ENCODE data around the gene IL1B.

The IL1B gene

DNA sequence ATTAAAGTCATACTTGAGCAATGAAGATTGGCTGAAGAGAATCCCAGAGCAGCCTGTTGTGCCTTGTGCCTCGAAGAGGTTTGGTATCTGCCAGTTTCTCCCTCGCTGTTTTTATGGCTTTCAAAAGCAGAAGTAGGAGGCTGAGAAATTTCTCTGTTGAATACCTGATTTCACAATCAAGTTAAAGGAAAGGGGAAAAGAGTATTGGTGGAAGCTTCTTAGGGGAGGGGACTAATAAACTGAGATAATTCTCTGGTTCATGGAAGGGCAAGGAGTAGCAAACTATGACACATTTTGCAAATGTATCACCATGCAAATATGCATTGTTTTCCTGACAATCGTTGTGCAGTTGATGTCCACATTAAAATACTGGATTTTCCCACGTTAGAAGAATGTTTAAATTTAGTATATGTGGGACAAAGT lies at the start of gene IL1B:
Gene IL1B (minus strand): TSS at position 85 of the 423 bp plus-strand sequence. CDS start 550 bp downstream, outside the sequence.
- Histone ChIP-seq H3K27me3 (ENCODE audit: insufficient read depth, low read length) (peaks cover 2% of the 10 kb centered on the region), H3K4me3 (ENCODE audit: low read length) (no peak within 1 kb of the TSS), H2AFZ (ENCODE audit: low read depth, low read length) (no peak within 1 kb of the TSS), H3K9me3 (ENCODE audit: low read length) (no peaks in the 10 kb centered on the region), H3K36me3 (ENCODE audit: insufficient read depth, low read length) (no peaks in the 10 kb centered on the region), H3K4me1 (ENCODE audit: insufficient read depth, low read length) (peaks cover 2% of the 10 kb centered on the region)

DNA sequence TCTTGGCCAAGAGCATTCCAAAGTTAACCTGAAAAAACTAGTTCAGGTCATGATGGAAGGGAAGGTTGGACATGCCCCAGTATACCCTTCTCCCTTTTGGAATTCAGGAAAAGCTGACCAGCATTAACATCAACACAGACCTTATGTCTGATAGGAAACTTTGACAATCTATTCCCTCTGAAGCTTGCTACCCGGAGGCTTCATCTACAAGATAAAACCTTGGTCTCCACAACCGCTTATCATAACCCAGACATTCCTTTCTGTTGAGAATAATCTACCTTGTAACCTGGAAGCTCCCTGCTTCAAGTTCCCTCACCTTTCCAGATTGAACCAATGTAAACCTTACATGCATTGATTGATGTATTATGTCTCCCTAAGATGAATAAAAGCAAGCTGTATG lies 49.7 kb upstream of the IL1B start:
- Histone ChIP-seq H3K36me3 (ENCODE audit: insufficient read depth, low read length) (no peaks in the 10 kb centered on the region), H3K4me1 (ENCODE audit: insufficient read depth, low read length) (no peaks in the 10 kb centered on the region), H3K9me3 (ENCODE audit: low read length) (peaks cover 3% of the 10 kb centered on the region), H2AFZ (ENCODE audit: low read depth, low read length) (no peak overlapping the region), H3K4me3 (ENCODE audit: low read length) (no peak overlapping the region), H3K27me3 (ENCODE audit: insufficient read depth, low read length) (no peaks in the 10 kb centered on the region)

DNA sequence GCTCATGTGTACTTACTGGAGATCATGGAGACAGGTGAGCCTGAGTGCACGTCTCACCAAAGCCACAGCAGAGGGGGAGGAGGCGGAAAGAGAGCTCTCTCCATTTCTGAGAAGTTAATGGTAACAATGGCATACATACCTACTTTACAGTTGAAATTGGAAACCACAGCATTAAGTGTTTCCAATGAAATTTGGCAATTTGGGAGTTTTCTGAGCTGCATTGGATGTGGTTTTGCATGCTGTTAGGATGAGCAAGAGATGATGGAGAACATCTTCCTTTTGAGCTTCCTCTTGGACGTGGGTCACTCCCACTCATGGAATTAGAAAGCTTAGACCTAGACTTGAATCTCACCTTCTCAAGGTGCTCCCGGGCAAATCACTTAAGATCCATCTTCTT lies 48.9 kb upstream of the IL1B start:
- no peak overlapping the region for H3K4me3 ChIP-seq (ENCODE audit: low read length)
- H3K4me1 ChIP-seq (ENCODE audit: insufficient read depth, low read length), result no peaks in the 10 kb centered on the region
- H2AFZ ChIP-seq (ENCODE audit: low read depth, low read length), result no peak overlapping the region
- peaks cover 3% of the 10 kb centered on the region for H3K9me3 ChIP-seq (ENCODE audit: low read length)
- no peaks in the 10 kb centered on the region for H3K36me3 ChIP-seq (ENCODE audit: insufficient read depth, low read length)
- no peaks in the 10 kb centered on the region for H3K27me3 ChIP-seq (ENCODE audit: insufficient read depth, low read length)

DNA sequence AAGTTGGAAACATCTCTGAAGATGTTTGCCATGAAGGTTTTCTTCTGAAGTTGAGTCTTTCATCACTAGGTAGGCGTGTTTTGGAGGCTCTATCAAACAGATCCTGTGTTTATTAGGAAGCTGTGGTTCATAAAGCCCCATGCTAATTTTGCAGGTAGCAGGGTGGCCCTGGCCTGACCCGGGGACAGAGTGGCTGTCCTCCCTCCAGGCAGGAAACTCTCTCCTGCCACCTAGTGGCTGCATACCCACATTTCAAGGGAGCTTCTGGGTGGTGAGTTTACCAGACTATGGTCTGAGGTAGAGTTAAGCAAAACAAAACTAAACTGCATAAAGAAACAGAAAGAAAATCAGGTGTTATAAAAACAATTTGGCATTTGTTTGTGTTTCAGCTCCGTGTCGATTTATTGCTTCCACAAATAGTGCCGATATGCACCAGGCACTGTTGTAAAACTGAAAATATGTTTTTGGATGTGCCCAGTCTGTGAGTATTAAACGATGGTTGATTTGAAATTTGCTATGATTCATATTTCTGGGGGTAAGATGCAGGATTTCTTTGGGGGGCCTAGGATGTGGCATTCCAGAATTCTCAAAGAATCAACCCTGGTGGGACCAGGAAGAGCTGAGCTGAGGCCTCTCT lies 48.4 kb upstream of the IL1B start:
- peaks cover 3% of the 10 kb centered on the region for H3K9me3 ChIP-seq (ENCODE audit: low read length)
- H3K4me1 ChIP-seq (ENCODE audit: insufficient read depth, low read length), result no peaks in the 10 kb centered on the region
- no peak overlapping the region for H3K4me3 ChIP-seq (ENCODE audit: low read length)
- H2AFZ ChIP-seq (ENCODE audit: low read depth, low read length), result no peak overlapping the region
- no peaks in the 10 kb centered on the region for H3K36me3 ChIP-seq (ENCODE audit: insufficient read depth, low read length)
- no peaks in the 10 kb centered on the region for H3K27me3 ChIP-seq (ENCODE audit: insufficient read depth, low read length)

DNA sequence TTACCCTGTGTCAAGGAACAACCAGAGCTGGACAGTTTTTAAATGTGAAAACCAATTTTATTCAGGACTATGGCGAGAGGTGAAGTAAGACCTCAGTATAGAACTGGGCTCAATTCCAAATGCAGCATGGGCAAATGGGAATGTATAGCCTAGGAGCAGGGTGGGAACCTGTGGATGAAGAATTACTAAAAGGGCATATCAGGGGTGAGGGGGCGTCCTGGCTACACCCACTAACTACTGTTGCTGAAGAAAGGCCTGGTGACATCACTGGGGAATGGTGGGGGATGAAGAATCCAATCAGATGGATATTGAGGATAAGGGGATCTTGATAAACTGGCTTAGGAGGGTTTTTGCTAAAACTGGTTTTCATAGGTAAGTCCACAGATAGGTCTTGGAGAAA lies 47.1 kb upstream of the IL1B start:
- Histone ChIP-seq H3K9me3 (ENCODE audit: low read length) (no peaks in the 10 kb centered on the region), H3K27me3 (ENCODE audit: insufficient read depth, low read length) (no peaks in the 10 kb centered on the region), H3K4me1 (ENCODE audit: insufficient read depth, low read length) (no peaks in the 10 kb centered on the region), H3K36me3 (ENCODE audit: insufficient read depth, low read length) (no peaks in the 10 kb centered on the region), H3K4me3 (ENCODE audit: low read length) (no peak overlapping the region), H2AFZ (ENCODE audit: low read depth, low read length) (no peak overlapping the region)

- Histone ChIP-seq H3K4me1 (ENCODE audit: insufficient read depth, low read length) (no peaks in the 10 kb centered on the region), H2AFZ (ENCODE audit: low read depth, low read length) (no peak overlapping the region), H3K9me3 (ENCODE audit: low read length) (no peaks in the 10 kb centered on the region), H3K36me3 (ENCODE audit: insufficient read depth, low read length) (no peaks in the 10 kb centered on the region), H3K27me3 (ENCODE audit: insufficient read depth, low read length) (no peaks in the 10 kb centered on the region), H3K4me3 (ENCODE audit: low read length) (no peak overlapping the region)
Observed at GRCh38 chr2:112881217-112881985, 44.8 kb upstream of the IL1B start.

GRCh38 chr2:112880696-112881095 lies 44.1 kb upstream of the IL1B start:
- no peak overlapping the region for H2AFZ ChIP-seq (ENCODE audit: low read depth, low read length)
- H3K9me3 ChIP-seq (ENCODE audit: low read length), result no peaks in the 10 kb centered on the region
- no peaks in the 10 kb centered on the region for H3K4me1 ChIP-seq (ENCODE audit: insufficient read depth, low read length)
- no peaks in the 10 kb centered on the region for H3K36me3 ChIP-seq (ENCODE audit: insufficient read depth, low read length)
- no peaks in the 10 kb centered on the region for H3K27me3 ChIP-seq (ENCODE audit: insufficient read depth, low read length)
- no peak overlapping the region for H3K4me3 ChIP-seq (ENCODE audit: low read length)

DNA sequence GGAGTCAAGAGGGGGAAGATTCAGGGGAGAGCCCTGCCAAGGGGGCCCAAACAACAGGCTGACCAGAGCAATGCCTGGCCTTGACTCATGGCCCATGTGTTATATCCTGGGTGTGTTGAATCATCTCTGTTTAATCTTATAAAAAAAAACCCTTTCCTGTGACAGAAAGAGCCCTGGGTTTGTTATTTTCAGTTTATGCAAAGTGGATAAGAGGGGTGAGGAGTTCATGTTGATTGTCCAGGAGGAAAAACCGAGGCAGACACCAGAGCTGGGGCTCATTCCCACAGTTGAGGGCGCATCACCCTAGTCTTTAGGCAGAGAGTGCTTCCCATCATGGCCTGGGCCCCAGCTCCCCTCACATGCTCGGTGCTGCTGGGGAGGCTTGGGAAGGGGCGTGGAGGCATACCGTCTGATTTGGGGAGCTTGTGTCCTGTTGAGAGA lies 43.5 kb upstream of the IL1B start:
- H3K27me3 ChIP-seq (ENCODE audit: insufficient read depth, low read length), result no peaks in the 10 kb centered on the region
- no peak overlapping the region for H2AFZ ChIP-seq (ENCODE audit: low read depth, low read length)
- H3K4me1 ChIP-seq (ENCODE audit: insufficient read depth, low read length), result no peaks in the 10 kb centered on the region
- no peaks in the 10 kb centered on the region for H3K36me3 ChIP-seq (ENCODE audit: insufficient read depth, low read length)
- no peaks in the 10 kb centered on the region for H3K9me3 ChIP-seq (ENCODE audit: low read length)
- H3K4me3 ChIP-seq (ENCODE audit: low read length), result no peak overlapping the region

GRCh38 chr2:112879491-112880041 lies 43.0 kb upstream of the IL1B start:
- Histone ChIP-seq H3K4me1 (ENCODE audit: insufficient read depth, low read length) (no peaks in the 10 kb centered on the region), H2AFZ (ENCODE audit: low read depth, low read length) (no peak overlapping the region), H3K4me3 (ENCODE audit: low read length) (no peak overlapping the region), H3K36me3 (ENCODE audit: insufficient read depth, low read length) (no peaks in the 10 kb centered on the region), H3K9me3 (ENCODE audit: low read length) (no peaks in the 10 kb centered on the region), H3K27me3 (ENCODE audit: insufficient read depth, low read length) (no peaks in the 10 kb centered on the region)

GRCh38 chr2:112877423-112877822 lies 40.8 kb upstream of the IL1B start:
- no peaks in the 10 kb centered on the region for H3K4me1 ChIP-seq (ENCODE audit: insufficient read depth, low read length)
- H3K27me3 ChIP-seq (ENCODE audit: insufficient read depth, low read length), result no peaks in the 10 kb centered on the region
- H2AFZ ChIP-seq (ENCODE audit: low read depth, low read length), result no peak overlapping the region
- H3K4me3 ChIP-seq (ENCODE audit: low read length), result no peak overlapping the region
- no peaks in the 10 kb centered on the region for H3K9me3 ChIP-seq (ENCODE audit: low read length)
- H3K36me3 ChIP-seq (ENCODE audit: insufficient read depth, low read length), result no peaks in the 10 kb centered on the region

DNA sequence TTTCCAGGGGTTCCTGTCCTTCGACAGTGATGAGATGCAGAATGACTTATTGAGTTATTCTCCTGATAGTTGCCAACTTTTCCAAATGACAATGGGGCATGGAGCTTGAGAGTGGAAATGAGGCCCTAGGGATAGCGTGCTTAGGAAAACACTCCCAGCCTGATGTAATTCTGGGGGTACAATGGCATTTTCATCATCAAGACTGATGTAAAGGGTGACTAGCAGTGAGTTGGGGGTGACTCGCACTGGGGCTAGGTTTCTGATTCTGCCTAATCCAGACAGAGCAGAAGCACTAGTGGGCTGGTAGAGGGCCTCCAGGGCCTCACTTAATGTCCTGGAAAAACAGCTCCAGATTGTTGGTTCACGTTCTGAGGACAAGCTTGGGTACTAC lies 40.4 kb upstream of the IL1B start:
- no peaks in the 10 kb centered on the region for H3K4me1 ChIP-seq (ENCODE audit: insufficient read depth, low read length)
- no peaks in the 10 kb centered on the region for H3K9me3 ChIP-seq (ENCODE audit: low read length)
- H3K4me3 ChIP-seq (ENCODE audit: low read length), result no peak overlapping the region
- H3K36me3 ChIP-seq (ENCODE audit: insufficient read depth, low read length), result no peaks in the 10 kb centered on the region
- no peaks in the 10 kb centered on the region for H3K27me3 ChIP-seq (ENCODE audit: insufficient read depth, low read length)
- no peak overlapping the region for H2AFZ ChIP-seq (ENCODE audit: low read depth, low read length)

DNA sequence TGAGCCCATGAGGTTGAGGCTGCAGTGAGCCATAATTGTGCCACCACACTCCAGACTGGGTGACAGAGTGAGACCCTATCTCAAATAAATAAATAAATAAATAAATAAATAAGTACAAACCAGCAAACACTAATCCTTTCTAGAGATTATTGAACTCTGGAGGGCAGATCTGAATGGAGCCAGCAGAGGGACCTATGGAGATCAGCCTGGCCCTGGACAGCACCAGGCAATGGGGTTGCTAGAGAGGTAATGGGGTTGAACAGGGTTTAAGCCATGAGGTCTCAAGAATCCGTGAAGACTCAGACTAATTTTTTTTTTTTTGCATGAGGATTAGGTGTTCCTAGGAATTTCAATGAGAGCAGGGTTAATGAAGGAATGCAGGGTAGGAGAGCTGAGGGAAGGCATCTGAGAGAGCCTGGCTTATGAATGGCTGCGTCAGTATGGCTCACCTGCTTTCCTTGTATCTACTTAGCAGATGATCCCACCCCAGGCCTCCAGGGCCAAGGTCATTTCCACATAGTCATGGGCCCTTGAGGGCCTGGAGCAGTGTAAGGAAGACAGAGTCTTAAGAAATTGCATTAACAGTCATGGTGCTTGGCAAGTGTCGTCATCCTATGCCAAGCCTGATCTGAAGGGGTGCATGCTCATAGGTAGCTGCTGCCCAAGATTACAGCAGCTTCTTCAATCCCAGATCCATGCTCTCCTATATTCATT lies 39.8 kb upstream of the IL1B start:
- Histone ChIP-seq H3K27me3 (ENCODE audit: insufficient read depth, low read length) (no peaks in the 10 kb centered on the region), H3K4me1 (ENCODE audit: insufficient read depth, low read length) (no peaks in the 10 kb centered on the region), H3K36me3 (ENCODE audit: insufficient read depth, low read length) (no peaks in the 10 kb centered on the region), H3K9me3 (ENCODE audit: low read length) (no peaks in the 10 kb centered on the region), H3K4me3 (ENCODE audit: low read length) (no peak overlapping the region), H2AFZ (ENCODE audit: low read depth, low read length) (no peak overlapping the region)
